HFF-Myc (cell line): ENCODE measurements around the gene NUP50.

Source experiments
- DNase-seq: peaks from one replicate; pipeline ENCODE4 v3.0.0-alpha.2; 2011; ENCODE audit warnings: low read depth; ENCODE audit errors: extremely low read depth
- H3K4me3 ChIP-seq: replicated peaks from 2 replicates; pipeline ENCODE4 v1.5.1; 2011; ENCODE audit warnings: low read depth, mild to moderate bottlenecking, control low read depth, low read length
- CTCF ChIP-seq: IDR thresholded peaks from 2 replicates; pipeline ENCODE4 v1.5.1; 2012; ENCODE audit warnings: mild to moderate bottlenecking, low read depth, low read length, control low read depth; ENCODE audit errors: missing control alignments

Gene NUP50

GRCh38 chr22:45231293-45231692 lies 67.6 kb downstream of the NUP50 start:
- no peak for TF ChIP-seq CTCF
- H3K4me3 ChIP-seq: no peak overlapping the region
- no peak for DNase-seq

GRCh38 chr22:45233386-45233785 lies 69.7 kb downstream of the NUP50 start:
- no peak overlapping the region for H3K4me3 ChIP-seq
- DNase-seq: no peak
- no peak for TF ChIP-seq CTCF

- no peak for DNase-seq
- TF ChIP-seq CTCF: no peak
- H3K4me3 ChIP-seq: no peak overlapping the region
These were observed 70.1 kb downstream of the NUP50 start for GRCh38 chr22:45233827-45234226.

- H3K4me3 ChIP-seq: no peak overlapping the region
These were observed 71.5 kb downstream of the NUP50 start for GRCh38 chr22:45235101-45235777.

GRCh38 chr22:45235851-45236342 lies 72.2 kb downstream of the NUP50 start:
- no peak overlapping the region for H3K4me3 ChIP-seq
- no peak for DNase-seq
- no peak for TF ChIP-seq CTCF

More at GRCh38 chr22:45235101-45235777, 71.5 kb downstream of the NUP50 start:
- DNase-seq: no peak
- no peak for TF ChIP-seq CTCF

GRCh38 chr22:45237065-45237990 lies 73.6 kb downstream of the NUP50 start:
- DNase-seq: no peak
- H3K4me3 ChIP-seq: no peak overlapping the region
- TF ChIP-seq CTCF: no peak
